MCF 10A (cell line): ENCODE measurements around the gene CEPT1. TPM values are rescaled to one million over a fixed set of nuclear protein-coding genes. Genes with fewer than 3 reads are reported as not detected.

Source experiments
- BruUV-seq: library from RNA; stranded (reverse); fragments of 400-500 nt; replicated peaks from 2 replicates; lab custom pipeline; 2021; lab: Mats Ljungman, UMichigan
- CTCF ChIA-PET: fragments of 300-600 bp; sonication (Branson Sonifier 250); formaldehyde crosslinking; extraction: SDS; loops from one replicate; lab custom pipeline; 2021; ENCODE audit warnings: antibody characterized with exemption, inconsistent platforms; lab: Yijun Ruan, JAX
- POLR2A ChIA-PET: fragments of 300-600, 350-650 bp; sonication (Branson Sonifier 250); formaldehyde crosslinking; extraction: SDS; loops from one replicate; lab custom pipeline; 2020; ENCODE audit warnings: antibody characterized with exemption, inconsistent platforms; lab: Yijun Ruan, JAX
- DNase-seq: peaks from one replicate; pipeline ENCODE4 v3.0.0-alpha.2; 2018; ENCODE audit not compliant: unreplicated experiment
- H3K27ac Mint-ChIP-seq: one replicate; pipeline ENCODE4 v1.8.0; 2022; ENCODE audit warnings: mild to moderate bottlenecking, low read depth, mixed read lengths; ENCODE audit not compliant: unreplicated experiment
- H3K27me3 Mint-ChIP-seq: one replicate; pipeline ENCODE4 v1.8.0; 2022; ENCODE audit warnings: mixed read lengths; ENCODE audit not compliant: insufficient read depth, unreplicated experiment
- H3K36me3 Mint-ChIP-seq: one replicate; pipeline ENCODE4 v1.8.0; 2022; ENCODE audit warnings: mild to moderate bottlenecking, moderate library complexity, mixed read lengths; ENCODE audit not compliant: insufficient read depth, unreplicated experiment
- H3K4me1 Mint-ChIP-seq: one replicate; pipeline ENCODE4 v1.8.0; 2022; ENCODE audit warnings: mixed read lengths; ENCODE audit not compliant: insufficient read depth, unreplicated experiment
- H3K4me3 Mint-ChIP-seq: one replicate; pipeline ENCODE4 v1.8.0; 2022; ENCODE audit warnings: mild to moderate bottlenecking, moderate library complexity, mixed read lengths; ENCODE audit not compliant: unreplicated experiment
- H3K9me3 Mint-ChIP-seq: one replicate; pipeline ENCODE4 v1.8.0; 2022; ENCODE audit warnings: mixed read lengths; ENCODE audit not compliant: unreplicated experiment
- intact Hi-C: fragments of 100-400 bp; cut with micrococcal nuclease; formaldehyde crosslinking; loops from 2 replicates; pipeline ENCODE4 v1.14.1; 2022
- total RNA-seq: library from RNA; stranded (reverse); gene quantifications from 2 replicates; pipeline ENCODE4 v1.2.3, GENCODE V29; 2022
- TF ChIP-seq, protein P1 (sequence below): fragments of 200-600 bp; IDR thresholded peaks from one replicate; pipeline ENCODE4 v1.8.0; 2022; ENCODE audit warnings: antibody characterized with exemption, mild to moderate bottlenecking; ENCODE audit not compliant: unreplicated experiment

Gene CEPT1
- total RNA-seq, 1 experiment from 2014 or later, result 45.0 TPM

DNA sequence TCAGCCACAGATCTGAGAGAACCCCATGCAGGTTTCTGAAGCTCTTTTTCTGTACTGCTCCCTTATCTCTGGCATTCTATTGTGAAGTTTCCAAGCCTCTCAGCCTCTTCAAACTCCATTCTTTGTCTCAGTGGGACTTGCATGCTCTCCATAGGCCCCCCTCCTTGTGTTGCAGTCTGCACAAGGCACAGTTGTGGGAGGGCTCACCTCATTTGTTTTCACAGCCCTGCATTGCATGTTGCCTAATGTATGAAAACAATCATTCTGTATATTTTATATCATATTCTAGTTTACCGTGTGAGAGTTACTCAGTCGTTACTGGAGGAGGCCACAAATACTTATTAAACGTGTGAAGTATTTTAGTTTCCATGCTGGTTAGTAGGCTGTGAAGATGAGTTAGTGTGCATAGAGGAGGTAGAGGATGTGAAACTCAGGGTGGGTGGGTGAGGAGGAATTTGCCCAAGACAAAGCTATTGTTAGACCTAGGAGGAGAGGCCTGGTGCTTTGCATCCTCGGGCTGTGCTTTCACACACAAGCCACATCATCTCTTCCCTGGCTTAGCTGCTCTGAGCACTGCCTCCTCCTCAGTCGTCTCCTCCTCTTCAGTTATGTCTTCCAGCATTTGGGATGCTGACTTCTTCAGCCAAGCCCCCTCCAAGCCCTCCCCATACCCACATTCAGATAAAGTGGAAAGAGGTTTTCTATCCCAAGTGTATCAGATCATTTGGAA lies 79.7 kb downstream of the CEPT1 start:
- Mint-ChIP-seq H3K9me3 (no peaks in the 10 kb centered on the region), H3K27me3 (no peaks in the 10 kb centered on the region), H3K36me3 (no peaks in the 10 kb centered on the region), H3K4me1 (peaks cover 33% of the 10 kb centered on the region), H3K4me3 (no peak overlapping the region), H3K27ac (no peak overlapping the region)
- POLR2A ChIA-PET, result no interaction called here
- CTCF ChIA-PET, result interaction anchor here (0.6 to 4.0 kb wide), 4 partner anchors 114 to 226 kb away, joined by 3 to 28 read pairs (median 8); no protein-coding TSS in a partner anchor
- TF ChIP-seq, protein P1, sequence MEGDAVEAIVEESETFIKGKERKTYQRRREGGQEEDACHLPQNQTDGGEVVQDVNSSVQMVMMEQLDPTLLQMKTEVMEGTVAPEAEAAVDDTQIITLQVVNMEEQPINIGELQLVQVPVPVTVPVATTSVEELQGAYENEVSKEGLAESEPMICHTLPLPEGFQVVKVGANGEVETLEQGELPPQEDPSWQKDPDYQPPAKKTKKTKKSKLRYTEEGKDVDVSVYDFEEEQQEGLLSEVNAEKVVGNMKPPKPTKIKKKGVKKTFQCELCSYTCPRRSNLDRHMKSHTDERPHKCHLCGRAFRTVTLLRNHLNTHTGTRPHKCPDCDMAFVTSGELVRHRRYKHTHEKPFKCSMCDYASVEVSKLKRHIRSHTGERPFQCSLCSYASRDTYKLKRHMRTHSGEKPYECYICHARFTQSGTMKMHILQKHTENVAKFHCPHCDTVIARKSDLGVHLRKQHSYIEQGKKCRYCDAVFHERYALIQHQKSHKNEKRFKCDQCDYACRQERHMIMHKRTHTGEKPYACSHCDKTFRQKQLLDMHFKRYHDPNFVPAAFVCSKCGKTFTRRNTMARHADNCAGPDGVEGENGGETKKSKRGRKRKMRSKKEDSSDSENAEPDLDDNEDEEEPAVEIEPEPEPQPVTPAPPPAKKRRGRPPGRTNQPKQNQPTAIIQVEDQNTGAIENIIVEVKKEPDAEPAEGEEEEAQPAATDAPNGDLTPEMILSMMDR, result no peak
- no TSS peak for BruUV-seq
- DNase-seq, result no peak
- intact Hi-C loops, result loop anchor here (5.0 kb wide), 1 partner anchor 288 kb away; no protein-coding TSS in a partner anchor

DNA sequence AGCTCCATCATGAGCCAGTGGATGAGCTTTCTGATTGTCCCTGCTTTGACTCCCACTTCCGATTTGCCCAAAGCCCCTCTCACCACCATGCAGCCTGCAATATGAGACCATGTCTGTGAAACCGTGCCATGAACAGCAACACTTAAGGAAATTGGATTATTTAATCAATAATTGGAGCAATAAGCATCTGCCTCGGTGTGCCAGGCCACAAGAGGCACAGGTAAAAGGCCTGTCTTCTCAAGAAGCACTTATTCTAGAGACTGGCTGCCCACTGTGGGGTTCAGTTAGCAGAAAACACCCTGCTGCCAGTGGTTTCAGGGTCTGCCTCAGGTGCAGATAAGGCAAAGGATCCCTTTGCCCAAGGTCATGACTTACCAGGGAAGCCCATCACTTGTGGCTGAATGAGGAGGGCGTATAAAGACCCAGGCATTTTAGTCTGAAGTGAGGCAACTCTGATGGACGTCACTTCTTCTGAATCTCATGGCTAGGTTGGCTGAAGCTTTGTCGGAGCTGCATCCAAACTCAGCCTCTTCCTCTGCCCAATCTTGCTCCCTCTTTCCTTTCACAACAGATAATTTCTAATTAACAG lies 80.4 kb downstream of the CEPT1 start:
- H3K36me3 Mint-ChIP-seq, result no peaks in the 10 kb centered on the region
- TF ChIP-seq, protein P1, result no peak
- BruUV-seq, result no TSS peak
- POLR2A ChIA-PET, result interaction anchor here (0.6 kb wide), 1 partner anchor 44 kb away, joined by 3 read pairs; no protein-coding TSS in a partner anchor
- no peak for DNase-seq
- H3K9me3 Mint-ChIP-seq, result no peaks in the 10 kb centered on the region
- peaks cover 26% of the 10 kb centered on the region for H3K4me1 Mint-ChIP-seq
- CTCF ChIA-PET, result interaction anchor here (0.6 to 4.0 kb wide), 6 partner anchors 38 to 227 kb away, joined by 3 to 28 read pairs (median 6); no protein-coding TSS in a partner anchor
- no peak overlapping the region for H3K27ac Mint-ChIP-seq
- intact Hi-C loops, result loop anchor here (5.0 kb wide), 1 partner anchor 287 kb away; no protein-coding TSS in a partner anchor
- no peaks in the 10 kb centered on the region for H3K27me3 Mint-ChIP-seq
- no peak overlapping the region for H3K4me3 Mint-ChIP-seq

DNA sequence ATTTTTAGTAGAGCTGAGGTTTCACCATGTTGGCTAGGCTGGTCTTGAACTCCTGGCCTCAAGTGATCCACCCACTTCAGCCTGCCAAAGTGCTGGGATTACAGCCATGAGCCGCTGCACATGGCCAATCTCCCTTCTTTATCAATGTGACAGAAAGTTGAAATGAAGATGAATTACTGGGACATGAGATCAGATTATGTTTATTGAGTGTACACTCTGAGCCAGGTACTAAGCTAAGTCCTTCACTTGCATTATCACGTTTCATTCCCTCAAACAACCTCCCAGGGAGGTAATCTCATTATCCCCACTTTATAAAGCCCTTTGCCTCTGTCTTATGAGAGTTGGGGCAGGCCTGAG lies 81.2 kb downstream of the CEPT1 start:
- TF ChIP-seq, protein P1, result no peak
- DNase-seq, result no peak
- H3K4me3 Mint-ChIP-seq, result no peak overlapping the region
- no peaks in the 10 kb centered on the region for H3K9me3 Mint-ChIP-seq
- no TSS peak for BruUV-seq
- CTCF ChIA-PET, result interaction anchor here (0.7 to 4.0 kb wide), 11 partner anchors 9 to 310 kb away, joined by 3 to 28 read pairs (median 4); no protein-coding TSS in a partner anchor
- peak overlapping the region; percentile 49 for H3K27ac Mint-ChIP-seq
- POLR2A ChIA-PET, result interaction anchor here (0.6 kb wide), 1 partner anchor 45 kb away, joined by 3 read pairs; no protein-coding TSS in a partner anchor
- intact Hi-C loops, result loop anchor here (5.0 kb wide), 1 partner anchor 286 kb away; no protein-coding TSS in a partner anchor
- H3K27me3 Mint-ChIP-seq, result no peaks in the 10 kb centered on the region
- H3K4me1 Mint-ChIP-seq, result peaks cover 25% of the 10 kb centered on the region
- no peaks in the 10 kb centered on the region for H3K36me3 Mint-ChIP-seq
